ENCODE measurements around the gene STK17B. TPM values are rescaled to one million over a fixed set of nuclear protein-coding genes. Genes with fewer than 3 reads are reported as not detected.

The STK17B gene
- total and polyA plus RNA-seq, 2 of the 13 experiments (the other 11 are each of a cell fraction or from before 2014, with no cell fraction given), result 1.6 to 4.5 TPM

- 0 out of 2 replicates have a peak, but pooled peaks have one; percentile 9 for TF ChIP-seq ZBED4 (CRISPR knock-in tag; IDR thresholded peaks at IDR 0.05; ENCODE audit: borderline replicate concordance)
- no peak for TF ChIP-seq HDAC6 (IDR thresholded peaks at IDR 0.05; ENCODE audit: low read depth, low read length)
- TF ChIP-seq ZSCAN31 (CRISPR knock-in tag; IDR thresholded peaks at IDR 0.05; ENCODE audit: low read depth), result no peak
- no peak for TF ChIP-seq ZBTB3 (CRISPR knock-in tag; IDR thresholded peaks at IDR 0.05; ENCODE audit: borderline replicate concordance, low read depth)
- TF ChIP-seq ZNF83 (CRISPR knock-in tag; IDR thresholded peaks at IDR 0.05; ENCODE audit: borderline replicate concordance), result no peak
- TF ChIP-seq ZNF644 (CRISPR knock-in tag; IDR thresholded peaks at IDR 0.05; ENCODE audit: low read depth), result no peak
- TF ChIP-seq ZNF790 (CRISPR knock-in tag; IDR thresholded peaks at IDR 0.05; ENCODE audit: borderline replicate concordance), result peak; percentile 68; the same call in 1 of the 2 replicates
- no peak for TF ChIP-seq ZKSCAN1 (IDR thresholded peaks at IDR 0.05; ENCODE audit: low read length)
- TF ChIP-seq ZNF562 (CRISPR knock-in tag; IDR thresholded peaks at IDR 0.05; ENCODE audit: borderline replicate concordance), result no peak
- TF ChIP-seq BCLAF1 (IDR thresholded peaks at IDR 0.05), result no peak
- no peak for TF ChIP-seq IKZF1 (IDR thresholded peaks at IDR 0.05)
- no peak for TF ChIP-seq ZBTB37 (CRISPR knock-in tag; IDR thresholded peaks at IDR 0.05)
- TF ChIP-seq NFRKB (IDR thresholded peaks at IDR 0.05), result no peak
- no peak for TF ChIP-seq DDIT3 (CRISPR knock-in tag; IDR thresholded peaks at IDR 0.05)
- TF ChIP-seq BATF2 (CRISPR knock-in tag; IDR thresholded peaks at IDR 0.05), result 0 out of 2 replicates have a peak, but pooled peaks have one; percentile 16
- TF ChIP-seq KLF11 (CRISPR knock-in tag; IDR thresholded peaks at IDR 0.05), result no peak
- peak; percentile 42; the same call in 1 of the 2 replicates for TF ChIP-seq ZNF124 (CRISPR knock-in tag; IDR thresholded peaks at IDR 0.05)
- TF ChIP-seq ZFAT (CRISPR knock-in tag; conservative IDR thresholded peaks at IDR 0.05), result no peak
- no peak; the same call in 1 of the 2 replicates for TF ChIP-seq ZNF547 (CRISPR knock-in tag; IDR thresholded peaks at IDR 0.05)
- TF ChIP-seq HOXA7 (CRISPR knock-in tag; IDR thresholded peaks at IDR 0.05), result no peak
- TF ChIP-seq POLR2G (IDR thresholded peaks at IDR 0.05; ENCODE audit: low read depth, low read length), result peak; percentile 73
- TF ChIP-seq EHMT2 (IDR thresholded peaks at IDR 0.05; ENCODE audit: borderline replicate concordance, low read depth, low read length), result no peak
Observed at GRCh38 chr2:196171248-196171871, at the start of gene STK17B (continued).

Data from HepG2 (cell line).